ENCODE results near the gene ZBTB9.

- TF ChIP-seq EZH2 (IDR thresholded peaks at IDR 0.05; ENCODE audit: borderline replicate concordance) (no peak), CTCF (IDR thresholded peaks at IDR 0.05; ENCODE audit: poor library complexity) (no peak), EZH2phosphoT487 (IDR thresholded peaks at IDR 0.05; ENCODE audit: low read depth, severe bottlenecking, unreplicated experiment) (no peak)
Observed at GRCh38 chr6:33451606-33452005, 2.8 kb upstream of the ZBTB9 start.
